ENCODE results near the gene C1S.
"Not testable (repeated sequence)": the region's sequence is repeated elsewhere in the genome, so short reads cannot be mapped to it uniquely, and the experiment has no call there.

The C1S gene

GRCh38 chr12:7047306-7047705 is 13.2 kb upstream of the C1S start:
- DNase-seq, result no peak

GRCh38 chr12:7049445-7049951 is 11.0 kb upstream of the C1S start:
- not testable (repeated sequence) for DNase-seq

- DNase-seq, result not testable (repeated sequence)
Measured at GRCh38 chr12:7049973-7050372, 10.5 kb upstream of the C1S start.

GRCh38 chr12:7054925-7055324 is 5.6 kb upstream of the C1S start:
- no peak for DNase-seq

- DNase-seq, result not testable (repeated sequence)
Measured at GRCh38 chr12:7055736-7056135, 4.8 kb upstream of the C1S start.

- DNase-seq, result no peak
Measured at GRCh38 chr12:7058163-7058845, 2.2 kb upstream of the C1S start.

GRCh38 chr12:7058850-7059395 is 1.6 kb upstream of the C1S start:
- DNase-seq, result no peak

GRCh38 chr12:7059780-7060179 is 738 bp upstream of the C1S start:
- DNase-seq, result no peak

- DNase-seq, result no peak
Measured at GRCh38 chr12:7061138-7061537, 620 bp downstream of the C1S start.

GRCh38 chr12:7061596-7061995 is 1.1 kb downstream of the C1S start:
- no peak for DNase-seq

GRCh38 chr12:7064516-7064915 is 4.0 kb downstream of the C1S start:
- DNase-seq, result no peak

- DNase-seq, result no peak
Measured at GRCh38 chr12:7065073-7065623, 4.6 kb downstream of the C1S start.

GRCh38 chr12:7066596-7066995 is 6.1 kb downstream of the C1S start:
- DNase-seq, result no peak

GRCh38 chr12:7067096-7067495 is 6.6 kb downstream of the C1S start:
- no peak for DNase-seq

GRCh38 chr12:7068240-7068993 is 7.9 kb downstream of the C1S start:
- DNase-seq, result no peak

GRCh38 chr12:7068994-7069346 is 8.5 kb downstream of the C1S start:
- no peak for DNase-seq

GRCh38 chr12:7069386-7069785 is 8.9 kb downstream of the C1S start:
- DNase-seq, result no peak

GRCh38 chr12:7072035-7072434 is 11.5 kb downstream of the C1S start:
- no peak for DNase-seq

GRCh38 chr12:7072554-7072953 is 12.0 kb downstream of the C1S start:
- no peak for DNase-seq

GRCh38 chr12:7073946-7074345 is 13.4 kb downstream of the C1S start:
- DNase-seq, result no peak

GRCh38 chr12:7075518-7075917 is 15.0 kb downstream of the C1S start:
- DNase-seq, result no peak

- no peak for DNase-seq
Measured at GRCh38 chr12:7075939-7076338, 15.4 kb downstream of the C1S start.

- DNase-seq, result no peak
Measured at GRCh38 chr12:7076493-7076892, 16.0 kb downstream of the C1S start.

GRCh38 chr12:7078163-7078562 is 17.6 kb downstream of the C1S start:
- DNase-seq, result no peak

Data from NCI-H187 (cell line).